Adrenal gland (tissue), 12 donors: ENCODE results near the gene PRKCQ. TPM values are rescaled to one million over a fixed set of nuclear protein-coding genes. Genes with fewer than 3 reads are reported as not detected.
A peak's percentile ranks its signal among the peaks of the same experiment; 100 is the strongest.

Experiments
- DNase-seq, 7 donors: peaks; one replicate each; pipeline ENCODE4 v3.0.0-alpha.2; 2019 to 2020
- H3K27ac ChIP-seq, 5 donors: fragments of 200-600 bp; sonication (generic) in 4 of 5; 1 replicate in 3 of 5; 2 replicates in 2 of 5; pipeline versions ENCODE4 v1.5.1 to v1.8.0; 2016 to 2020; ENCODE audit warnings: mild to moderate bottlenecking in 1 of 5
- H3K27me3 ChIP-seq: fragments of 200-600 bp; 2 replicates; pipeline ENCODE4 v1.8.0; 2021
- H3K36me3 ChIP-seq, 2 donors: fragments of 200-600 bp; replicated peaks in 1 of 2; 1 replicate in 1 of 2; 2 replicates in 1 of 2; pipeline versions ENCODE4 v1.5.1 to v1.8.0; 2018 to 2022
- H3K4me1 ChIP-seq, 2 donors: fragments of 200-600 bp; replicated peaks in 1 of 2; 1 replicate in 1 of 2; 2 replicates in 1 of 2; pipeline versions ENCODE4 v1.5.1 to v1.8.0; 2018 to 2021
- H3K4me3 ChIP-seq, 4 donors: fragments of 200-600 bp; sonication (generic) in 3 of 4; one replicate each; pipeline ENCODE4 v1.5.1; 2016 to 2018
- H3K9me3 ChIP-seq, 3 donors: fragments of 200-600 bp; sonication (generic) in 1 of 3; replicated peaks in 1 of 3; 1 replicate in 2 of 3; 2 replicates in 1 of 3; pipeline versions ENCODE4 v1.5.1 to v1.8.0; 2016 to 2021
- POLR2A ChIP-seq, 2 donors: fragments of 450-650 bp; IDR thresholded peaks; one replicate each; pipeline ENCODE4 v1.6.1; 2017; ENCODE audit warnings: antibody characterized with exemption in 2 of 2, mild to moderate bottlenecking in 2 of 2, moderate library complexity in 1 of 2
- WGBS, 4 donors: extraction: QIAGEN DNeasy Blood & Tissue Kit in 2 of 4; methylation state at CpG; one replicate each; pipeline versions ENCODE4 v1.1.5 to v1.1.7; 2013 to 2017; 5-methylcytosine and 5-hydroxymethylcytosine counted together
- intact Hi-C, 2 donors: fragments of 100-400 bp; cut with DNase I; formaldehyde crosslinking; loops; one replicate each; pipeline versions ENCODE4 v1.14.1 to v1.15.0; 2022 to 2023
- polyA plus RNA-seq, 3 donors: library from polyadenylated mRNA; stranded (reverse); fragments of 200-250 nt in 2 of 3; fragments of 350-450 nt in 1 of 3; fragmentation: Illumina TruSeq in 1 of 3; extraction: RNeasy Lipid Tissue Mini Kit (QIAGEN cat#74804) in 1 of 3; gene quantifications; one replicate each; pipeline ENCODE4 v1.2.3, GENCODE V29; 2013 to 2014
- total RNA-seq, 9 donors: library from RNA; depleted of rRNA in 4 of 9; stranded (reverse); fragments of >200 nt in 4 of 9; fragments of 120-200 nt in 1 of 9; fragmentation: NEBNext Ultra II Directional in 1 of 9; extraction: Animal tissue kit (Norgen Biotek cat#: 25700) in 1 of 9; gene quantifications; one replicate each; pipeline versions ENCODE4 v1.1.0 to v1.2.4, GENCODE V29; 2013 to 2023
- TF ChIP-seq, protein P1 (sequence below), 6 experiments: fragments of 450-650 bp in 4 of 6; fragments of 200-600 bp in 2 of 6; sonication (generic) in 1 of 6; IDR thresholded peaks; 1 replicate in 5 of 6; 2 replicates in 1 of 6; pipeline versions ENCODE4 v1.5.1 to v1.8.0; 2016 to 2021; ENCODE audit warnings: antibody characterized with exemption in 6 of 6, mild to moderate bottlenecking in 2 of 6, moderate library complexity in 1 of 6
- donor health status: healthy with polysubstance abuse.
- donor health status: Bipolar disorder and iron deficiency.
- donor health status: DM: yes; HTN: yes; CAD: no.
- donor health status: DM: no; HTN: no; CAD: no.
- donor health status: DM: no; HTN: no; CAD: no.
- donor health status: DM: yes; HTN: yes; CAD: no.

PRKCQ gene
- total and polyA plus RNA-seq, 12 donors: 0.39 to 1.6 (median 0.68) TPM

DNA sequence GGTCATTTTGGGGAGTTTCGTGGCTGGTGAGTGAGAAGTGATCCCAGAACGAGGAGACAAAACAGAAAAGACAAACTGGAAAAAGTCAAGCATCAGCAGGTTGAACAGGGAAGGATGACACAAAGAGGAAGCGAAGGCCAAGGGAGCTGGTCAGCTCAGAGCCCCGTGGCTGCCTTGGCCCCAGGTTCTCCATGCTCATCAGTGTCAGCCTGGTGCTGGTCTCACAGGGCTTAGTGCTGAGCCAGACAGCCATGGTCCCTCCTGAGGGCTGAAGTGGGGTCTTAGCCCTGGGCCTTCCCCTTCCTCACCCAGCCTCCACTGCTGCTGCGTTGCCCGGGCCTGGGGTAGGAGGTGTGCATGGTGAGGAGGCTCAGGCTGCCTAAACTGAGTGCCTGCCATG is 193.7 kb downstream of the PRKCQ start:
- Histone ChIP-seq H3K4me1 (peaks cover 0 to 6% of the 10 kb centered on the region in 2 donors), H3K4me3 (no peak overlapping the region), H3K9me3 (peaks cover 0 to 9% (median 0%) of the 10 kb centered on the region in 3 donors), H3K27ac (peak overlapping the region in 2 of 5 donors; percentile 23 to 51), H3K27me3 (no peaks in the 10 kb centered on the region), H3K36me3 (no peaks in the 10 kb centered on the region)
- TF ChIP-seq, protein P1, sequence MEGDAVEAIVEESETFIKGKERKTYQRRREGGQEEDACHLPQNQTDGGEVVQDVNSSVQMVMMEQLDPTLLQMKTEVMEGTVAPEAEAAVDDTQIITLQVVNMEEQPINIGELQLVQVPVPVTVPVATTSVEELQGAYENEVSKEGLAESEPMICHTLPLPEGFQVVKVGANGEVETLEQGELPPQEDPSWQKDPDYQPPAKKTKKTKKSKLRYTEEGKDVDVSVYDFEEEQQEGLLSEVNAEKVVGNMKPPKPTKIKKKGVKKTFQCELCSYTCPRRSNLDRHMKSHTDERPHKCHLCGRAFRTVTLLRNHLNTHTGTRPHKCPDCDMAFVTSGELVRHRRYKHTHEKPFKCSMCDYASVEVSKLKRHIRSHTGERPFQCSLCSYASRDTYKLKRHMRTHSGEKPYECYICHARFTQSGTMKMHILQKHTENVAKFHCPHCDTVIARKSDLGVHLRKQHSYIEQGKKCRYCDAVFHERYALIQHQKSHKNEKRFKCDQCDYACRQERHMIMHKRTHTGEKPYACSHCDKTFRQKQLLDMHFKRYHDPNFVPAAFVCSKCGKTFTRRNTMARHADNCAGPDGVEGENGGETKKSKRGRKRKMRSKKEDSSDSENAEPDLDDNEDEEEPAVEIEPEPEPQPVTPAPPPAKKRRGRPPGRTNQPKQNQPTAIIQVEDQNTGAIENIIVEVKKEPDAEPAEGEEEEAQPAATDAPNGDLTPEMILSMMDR (IDR thresholded peaks at IDR 0.05): no peak
- no peak for TF ChIP-seq POLR2A (IDR thresholded peaks at IDR 0.05)
- intact Hi-C loops: loop anchor here in 1 of 2 donors (10.0 kb wide), 1 partner anchor 162 kb away; no protein-coding TSS in a partner anchor
- 76 to 83% (median 78%) methylated on average over 6 of the region's 6 CpGs for WGBS, 4 donors
- DNase-seq: peak in 3 of 7 donors; percentile 32 to 49 (median 43)

DNA sequence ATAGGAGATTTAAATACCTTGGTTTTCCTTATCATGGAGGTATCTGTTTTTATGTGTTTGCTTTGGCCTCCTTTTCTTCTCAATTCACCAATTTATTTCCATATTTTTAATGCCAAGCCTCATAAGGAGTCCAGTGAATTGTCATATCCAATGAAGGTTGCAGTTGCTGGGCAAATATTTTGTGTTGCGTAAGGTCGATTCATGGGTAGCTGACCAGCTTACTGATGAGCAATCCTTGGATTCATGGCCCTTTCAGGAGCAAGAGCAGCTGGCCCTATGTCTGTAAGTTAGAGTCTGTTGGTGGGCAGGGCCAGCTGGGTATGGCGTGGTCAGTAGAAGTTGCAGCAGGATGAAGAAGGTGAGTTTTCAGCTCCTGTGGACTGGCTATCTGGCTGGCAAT is 194.4 kb downstream of the PRKCQ start:
- Histone ChIP-seq H3K9me3 (peaks cover 0 to 9% (median 0%) of the 10 kb centered on the region in 3 donors), H3K27me3 (no peaks in the 10 kb centered on the region), H3K4me3 (no peak overlapping the region), H3K4me1 (peaks cover 0 to 6% of the 10 kb centered on the region in 2 donors), H3K36me3 (no peaks in the 10 kb centered on the region), H3K27ac (peak overlapping the region in 2 of 5 donors; percentile 23 to 51)
- peak in 2 of 7 donors; percentile 26 to 36 for DNase-seq
- TF ChIP-seq, protein P1 (IDR thresholded peaks at IDR 0.05): no peak
- TF ChIP-seq POLR2A (IDR thresholded peaks at IDR 0.05): no peak
- 56 to 80% (median 66%) methylated on average over 2 to 3 of the region's 3 CpGs for WGBS, 4 donors
- intact Hi-C loops: loop anchor here in 1 of 2 donors (10.0 kb wide), 1 partner anchor 161 kb away; no protein-coding TSS in a partner anchor

DNA sequence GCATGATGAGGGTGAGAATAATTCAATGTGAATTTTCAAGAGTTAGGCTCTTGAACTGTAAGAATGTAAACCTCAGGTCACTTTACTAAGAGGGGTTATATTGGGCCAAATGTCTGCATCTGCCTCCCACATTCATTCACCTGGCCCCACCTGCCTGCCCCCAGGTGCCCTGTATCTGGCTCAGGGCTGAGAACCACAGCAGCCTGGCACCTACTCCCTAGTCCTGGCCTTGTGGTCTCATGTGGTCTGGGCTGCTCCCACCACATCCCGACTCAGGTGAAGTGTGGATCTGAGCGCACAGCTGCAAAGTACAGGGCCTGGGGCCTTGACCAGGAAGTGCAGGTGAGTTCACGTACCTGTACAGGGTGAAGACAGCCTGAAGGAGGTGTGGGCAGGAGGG is 195.2 kb downstream of the PRKCQ start:
- peaks cover 0 to 4% (median 0%) of the 10 kb centered on the region in 3 donors for H3K9me3 ChIP-seq
- H3K27ac ChIP-seq: no peak overlapping the region
- H3K27me3 ChIP-seq: no peaks in the 10 kb centered on the region
- H3K4me3 ChIP-seq: no peak overlapping the region
- H3K4me1 ChIP-seq: peaks cover 0 to 6% of the 10 kb centered on the region in 2 donors
- H3K36me3 ChIP-seq: no peaks in the 10 kb centered on the region
- no peak for TF ChIP-seq POLR2A (IDR thresholded peaks at IDR 0.05)
- TF ChIP-seq, protein P1 (IDR thresholded peaks at IDR 0.05): no peak
- whole genome bisulfite sequencing, 4 donors: 83 to 92% (median 88%) methylated on average over 2 to 3 of the region's 3 CpGs
- intact Hi-C loops: loop anchor here in 1 of 2 donors (10.0 kb wide), 1 partner anchor 160 kb away; no protein-coding TSS in a partner anchor
- DNase-seq: no peak

DNA sequence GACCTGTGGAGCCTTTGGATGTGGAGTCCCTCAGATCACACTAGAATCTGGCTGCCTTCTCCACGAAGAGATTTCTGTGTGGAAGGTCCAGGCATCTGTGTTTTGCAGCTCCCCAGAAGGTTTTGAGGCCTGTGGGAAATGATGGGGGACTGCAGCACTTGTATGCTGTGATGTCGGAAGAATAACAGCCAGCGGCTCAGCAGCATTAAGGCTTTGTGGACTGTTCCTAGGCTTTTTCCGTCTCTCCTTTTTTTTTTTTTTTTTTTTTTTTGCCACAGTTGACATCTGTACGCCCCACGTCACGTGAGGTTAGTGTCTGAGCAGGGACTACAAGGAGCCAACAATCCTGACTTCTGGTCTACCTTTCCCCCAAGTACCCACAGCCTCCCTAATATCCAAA is 196.0 kb downstream of the PRKCQ start:
- Histone ChIP-seq H3K4me1 (peaks cover 0 to 6% of the 10 kb centered on the region in 2 donors), H3K27me3 (no peaks in the 10 kb centered on the region), H3K4me3 (no peak overlapping the region), H3K9me3 (no peaks in the 10 kb centered on the region), H3K27ac (no peak overlapping the region), H3K36me3 (no peaks in the 10 kb centered on the region)
- TF ChIP-seq POLR2A (IDR thresholded peaks at IDR 0.05): no peak
- intact Hi-C loops: loop anchor here in 1 of 2 donors (10.0 kb wide), 1 partner anchor 159 kb away; no protein-coding TSS in a partner anchor
- 91 to 99% (median 94%) methylated on average over 7 of the region's 7 CpGs for WGBS, 4 donors
- no peak for DNase-seq
